ENCODE data around the gene FAM221A.
"Not testable (repeated sequence)": the region's sequence is repeated elsewhere in the genome, so short reads cannot be mapped to it uniquely, and the experiment has no call there.

The FAM221A gene

GRCh38 chr7:23679898-23680413 lies at the start of gene FAM221A:
Gene FAM221A (plus strand): TSS chr7:23680199. CDS start chr7:23680219, 20 bp downstream.
- peak; percentile 96 for ATAC-seq (ENCODE audit: low read depth)
- peaks cover 3% of the 10 kb centered on the region for H3K4me1 Mint-ChIP-seq
- H3K36me3 Mint-ChIP-seq = no peaks in the 10 kb centered on the region
- no peaks in the 10 kb centered on the region for H3K9me3 Mint-ChIP-seq
- H3K27ac Mint-ChIP-seq = peak within 1 kb of the TSS; percentile 72
- H3K27me3 Mint-ChIP-seq = no peaks in the 10 kb centered on the region
- peak within 1 kb of the TSS; percentile 88 for H3K4me3 Mint-ChIP-seq
- peak; percentile 61 to 67 for DNase-seq (ENCODE audit: low spot score in 2 of 2)

GRCh38 chr7:23633417-23633816 lies 46.6 kb upstream of the FAM221A start:
- no peak for ATAC-seq (ENCODE audit: low read depth)
- H3K9me3 Mint-ChIP-seq = no peaks in the 10 kb centered on the region
- H3K36me3 Mint-ChIP-seq = peaks cover 3% of the 10 kb centered on the region
- H3K4me1 Mint-ChIP-seq = no peaks in the 10 kb centered on the region
- H3K4me3 Mint-ChIP-seq = no peak overlapping the region
- H3K27me3 Mint-ChIP-seq = no peaks in the 10 kb centered on the region
- no peak for DNase-seq (ENCODE audit: low spot score in 2 of 2)
- H3K27ac Mint-ChIP-seq = no peak overlapping the region

- no peak overlapping the region for H3K27ac Mint-ChIP-seq
- no peak for ATAC-seq (ENCODE audit: low read depth)
- no peaks in the 10 kb centered on the region for H3K9me3 Mint-ChIP-seq
Measured at GRCh38 chr7:23645822-23646221, 34.2 kb upstream of the FAM221A start.

GRCh38 chr7:23653942-23654341 lies 26.1 kb upstream of the FAM221A start:
- H3K4me1 Mint-ChIP-seq = no peaks in the 10 kb centered on the region
- H3K27me3 Mint-ChIP-seq = no peaks in the 10 kb centered on the region
- ATAC-seq (ENCODE audit: low read depth) (no peak), DNase-seq (ENCODE audit: low spot score in 2 of 2) (no peak)
- peaks cover 18% of the 10 kb centered on the region for H3K9me3 Mint-ChIP-seq
- no peak overlapping the region for H3K27ac Mint-ChIP-seq
- H3K4me3 Mint-ChIP-seq = no peak overlapping the region
- peaks cover 4% of the 10 kb centered on the region for H3K36me3 Mint-ChIP-seq

More at GRCh38 chr7:23645822-23646221, 34.2 kb upstream of the FAM221A start:
- H3K27me3 Mint-ChIP-seq = no peaks in the 10 kb centered on the region
- H3K36me3 Mint-ChIP-seq = no peaks in the 10 kb centered on the region
- DNase-seq (ENCODE audit: low spot score in 2 of 2) = no peak
- no peaks in the 10 kb centered on the region for H3K4me1 Mint-ChIP-seq
- no peak overlapping the region for H3K4me3 Mint-ChIP-seq

GRCh38 chr7:23654508-23654907 lies 25.5 kb upstream of the FAM221A start:
- peaks cover 4% of the 10 kb centered on the region for H3K36me3 Mint-ChIP-seq
- no peaks in the 10 kb centered on the region for H3K27me3 Mint-ChIP-seq
- peaks cover 21% of the 10 kb centered on the region for H3K9me3 Mint-ChIP-seq
- no peak for DNase-seq (ENCODE audit: low spot score in 2 of 2)
- no peak overlapping the region for H3K4me3 Mint-ChIP-seq
- H3K27ac Mint-ChIP-seq = no peak overlapping the region
- no peaks in the 10 kb centered on the region for H3K4me1 Mint-ChIP-seq
- no peak for ATAC-seq (ENCODE audit: low read depth)

- Mint-ChIP-seq H3K4me1 (no peaks in the 10 kb centered on the region), H3K4me3 (no peak overlapping the region), H3K9me3 (peaks cover 21% of the 10 kb centered on the region), H3K27ac (no peak overlapping the region), H3K27me3 (no peaks in the 10 kb centered on the region), H3K36me3 (peaks cover 4% of the 10 kb centered on the region)
- DNase-seq (ENCODE audit: low spot score in 2 of 2) (no peak), ATAC-seq (ENCODE audit: low read depth) (no peak)
Measured at GRCh38 chr7:23655433-23655832, 24.6 kb upstream of the FAM221A start.

GRCh38 chr7:23658831-23659427 lies 21.1 kb upstream of the FAM221A start:
- no peak overlapping the region for H3K4me3 Mint-ChIP-seq
- H3K27me3 Mint-ChIP-seq = no peaks in the 10 kb centered on the region
- no peak overlapping the region for H3K27ac Mint-ChIP-seq
- H3K36me3 Mint-ChIP-seq = peaks cover 2% of the 10 kb centered on the region
- ATAC-seq (ENCODE audit: low read depth) (no peak), DNase-seq (ENCODE audit: low spot score in 2 of 2) (no peak)
- peaks cover 21% of the 10 kb centered on the region for H3K9me3 Mint-ChIP-seq
- no peaks in the 10 kb centered on the region for H3K4me1 Mint-ChIP-seq

GRCh38 chr7:23661385-23661784 lies 18.6 kb upstream of the FAM221A start:
- ATAC-seq (ENCODE audit: low read depth) (no peak), DNase-seq (ENCODE audit: low spot score in 2 of 2) (no peak)
- Mint-ChIP-seq H3K4me3 (no peak overlapping the region), H3K9me3 (peaks cover 16% of the 10 kb centered on the region), H3K36me3 (no peaks in the 10 kb centered on the region), H3K4me1 (no peaks in the 10 kb centered on the region), H3K27ac (no peak overlapping the region), H3K27me3 (no peaks in the 10 kb centered on the region)

- Mint-ChIP-seq H3K4me1 (no peaks in the 10 kb centered on the region), H3K9me3 (peaks cover 11% of the 10 kb centered on the region), H3K27me3 (peaks cover 2% of the 10 kb centered on the region), H3K4me3 (no peak overlapping the region), H3K27ac (no peak overlapping the region), H3K36me3 (no peaks in the 10 kb centered on the region)
- DNase-seq (ENCODE audit: low spot score in 2 of 2) = no peak
- ATAC-seq (ENCODE audit: low read depth) = no peak
Measured at GRCh38 chr7:23662124-23662983, 17.6 kb upstream of the FAM221A start.

GRCh38 chr7:23662984-23663313 lies 17.1 kb upstream of the FAM221A start:
- Mint-ChIP-seq H3K9me3 (peaks cover 11% of the 10 kb centered on the region), H3K27ac (no peak overlapping the region), H3K27me3 (peaks cover 2% of the 10 kb centered on the region), H3K4me3 (no peak overlapping the region), H3K36me3 (no peaks in the 10 kb centered on the region), H3K4me1 (no peaks in the 10 kb centered on the region)
- no peak for ATAC-seq (ENCODE audit: low read depth)
- no peak for DNase-seq (ENCODE audit: low spot score in 2 of 2)

- H3K9me3 Mint-ChIP-seq = peaks cover 6% of the 10 kb centered on the region
- H3K4me1 Mint-ChIP-seq = no peaks in the 10 kb centered on the region
- H3K36me3 Mint-ChIP-seq = no peaks in the 10 kb centered on the region
- H3K27me3 Mint-ChIP-seq = peaks cover 2% of the 10 kb centered on the region
- ATAC-seq (ENCODE audit: low read depth) = no peak
- H3K4me3 Mint-ChIP-seq = no peak overlapping the region
- DNase-seq (ENCODE audit: low spot score in 2 of 2) = no peak
- no peak overlapping the region for H3K27ac Mint-ChIP-seq
Measured at GRCh38 chr7:23664122-23664521, 15.9 kb upstream of the FAM221A start.

- ATAC-seq (ENCODE audit: low read depth) (no peak), DNase-seq (ENCODE audit: low spot score in 2 of 2) (no peak)
- H3K4me3 Mint-ChIP-seq = no peak overlapping the region
- no peaks in the 10 kb centered on the region for H3K36me3 Mint-ChIP-seq
- H3K4me1 Mint-ChIP-seq = no peaks in the 10 kb centered on the region
- H3K27ac Mint-ChIP-seq = no peak overlapping the region
- no peaks in the 10 kb centered on the region for H3K9me3 Mint-ChIP-seq
- H3K27me3 Mint-ChIP-seq = no peaks in the 10 kb centered on the region
Measured at GRCh38 chr7:23672033-23672432, 8.0 kb upstream of the FAM221A start.

GRCh38 chr7:23680414-23681405 lies 711 bp downstream of the FAM221A start:
- H3K9me3 Mint-ChIP-seq = no peaks in the 10 kb centered on the region
- H3K36me3 Mint-ChIP-seq = no peaks in the 10 kb centered on the region
- H3K27me3 Mint-ChIP-seq = no peaks in the 10 kb centered on the region
- H3K4me1 Mint-ChIP-seq = peaks cover 3% of the 10 kb centered on the region
- DNase-seq (ENCODE audit: low spot score in 2 of 2) (peak in 1 of 2 donors; percentile 6), ATAC-seq (ENCODE audit: low read depth) (peak; percentile 20)
- H3K4me3 Mint-ChIP-seq = peak overlapping the region; percentile 88
- H3K27ac Mint-ChIP-seq = peak overlapping the region; percentile 72

GRCh38 chr7:23684041-23684440 lies 4.0 kb downstream of the FAM221A start:
- not testable (repeated sequence) for H3K27ac Mint-ChIP-seq; DNase-seq (ENCODE audit: low spot score in 2 of 2); H3K4me1 Mint-ChIP-seq; H3K36me3 Mint-ChIP-seq; H3K9me3 Mint-ChIP-seq; H3K27me3 Mint-ChIP-seq; ATAC-seq (ENCODE audit: low read depth); H3K4me3 Mint-ChIP-seq
